Activated effector memory CD4-positive, alpha-beta T cell treated with anti-CD3 and anti-CD28 coated beads, Interleukin-2, amount 50 U/mL, for 16 hours (primary cell): ENCODE data around the gene RACGAP1.
"Not testable (repeated sequence)": the region's sequence is repeated elsewhere in the genome, so short reads cannot be mapped to it uniquely, and the experiment has no call there.

Experiments
- DNase-seq: peaks from one replicate; pipeline ENCODE4 v3.0.0-alpha.2; 2020

The RACGAP1 gene

DNA sequence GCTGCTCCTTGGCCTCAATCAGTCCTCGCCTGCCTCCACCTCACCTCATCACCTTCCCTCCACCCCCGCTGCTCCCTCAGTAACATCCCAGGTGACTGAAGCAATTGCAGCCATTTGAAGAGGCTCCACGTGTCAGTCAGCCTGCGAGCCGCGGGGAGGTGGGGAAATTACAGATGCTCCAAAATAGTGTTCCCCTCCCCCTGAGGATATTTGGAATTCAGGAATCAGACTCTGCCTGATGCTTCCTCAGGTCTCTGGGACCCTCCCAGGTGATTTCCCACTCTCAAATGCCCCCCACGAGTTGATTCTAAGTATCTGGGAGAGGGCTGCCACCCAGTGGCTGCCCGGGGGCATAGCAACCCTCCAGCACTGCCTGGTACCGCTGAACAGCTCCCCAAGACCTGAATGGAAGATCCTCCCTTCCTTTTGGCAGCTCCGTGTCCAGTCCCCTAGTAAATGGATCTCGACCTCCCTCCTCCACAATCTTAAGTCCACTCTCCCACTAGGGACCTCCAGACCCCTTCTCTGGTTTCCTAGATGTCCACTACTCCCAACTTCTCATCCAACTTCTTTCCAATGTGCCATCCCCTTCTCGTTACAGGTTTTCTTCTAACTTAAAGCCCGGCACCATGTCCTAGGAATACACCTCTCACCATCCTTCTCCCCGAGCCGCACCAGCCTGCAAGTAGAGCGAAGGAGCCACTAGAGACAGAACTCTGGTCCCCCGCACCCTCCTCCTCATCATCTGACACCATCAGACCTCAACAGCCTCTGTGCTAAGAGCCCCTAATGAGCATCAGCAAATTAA, 30.7 kb upstream of the RACGAP1 start:
- DNase-seq: peak; percentile 83

DNA sequence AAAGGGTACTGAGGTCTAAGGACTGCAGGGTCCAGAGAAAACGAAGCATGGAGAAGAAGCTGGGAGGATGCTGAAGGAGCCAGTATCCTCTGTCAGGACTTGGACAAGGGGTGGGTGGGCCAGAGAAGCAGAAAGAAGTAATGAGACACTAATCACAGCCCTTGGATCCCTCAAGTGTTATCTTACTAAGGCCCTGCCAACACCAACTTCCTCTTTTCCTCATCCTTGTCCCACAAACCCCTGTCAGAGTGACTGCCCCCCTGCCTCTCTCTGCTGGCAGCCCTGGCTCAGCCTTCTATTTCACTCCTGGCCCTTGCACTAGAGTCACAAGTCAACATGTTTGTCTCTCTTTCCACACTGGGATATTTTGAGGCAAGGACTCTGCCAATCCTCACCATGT, 28.3 kb upstream of the RACGAP1 start:
- DNase-seq: no peak

- no peak for DNase-seq
Observed at GRCh38 chr12:50052964-50053363, 27.7 kb upstream of the RACGAP1 start.

DNA sequence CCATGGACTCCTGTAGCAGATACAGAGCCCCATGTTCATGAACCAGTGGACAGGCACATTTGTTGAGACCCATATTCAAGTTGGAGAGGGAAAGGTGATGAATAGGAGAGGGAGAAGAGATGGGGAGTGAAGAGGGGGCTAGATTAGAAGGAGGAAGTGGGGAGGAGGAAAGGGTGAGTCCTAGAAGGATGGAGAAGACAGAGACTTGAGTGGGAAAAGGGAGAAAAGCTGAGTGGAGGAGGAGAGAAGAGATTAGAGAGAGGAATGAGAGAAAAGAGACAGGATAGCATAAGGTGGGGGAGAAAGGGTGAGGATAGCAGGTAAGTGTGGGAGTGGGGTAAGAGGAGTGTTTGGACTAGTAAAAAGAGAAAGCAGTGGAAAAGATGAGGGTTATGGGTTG, 27.2 kb upstream of the RACGAP1 start:
- no peak for DNase-seq

DNA sequence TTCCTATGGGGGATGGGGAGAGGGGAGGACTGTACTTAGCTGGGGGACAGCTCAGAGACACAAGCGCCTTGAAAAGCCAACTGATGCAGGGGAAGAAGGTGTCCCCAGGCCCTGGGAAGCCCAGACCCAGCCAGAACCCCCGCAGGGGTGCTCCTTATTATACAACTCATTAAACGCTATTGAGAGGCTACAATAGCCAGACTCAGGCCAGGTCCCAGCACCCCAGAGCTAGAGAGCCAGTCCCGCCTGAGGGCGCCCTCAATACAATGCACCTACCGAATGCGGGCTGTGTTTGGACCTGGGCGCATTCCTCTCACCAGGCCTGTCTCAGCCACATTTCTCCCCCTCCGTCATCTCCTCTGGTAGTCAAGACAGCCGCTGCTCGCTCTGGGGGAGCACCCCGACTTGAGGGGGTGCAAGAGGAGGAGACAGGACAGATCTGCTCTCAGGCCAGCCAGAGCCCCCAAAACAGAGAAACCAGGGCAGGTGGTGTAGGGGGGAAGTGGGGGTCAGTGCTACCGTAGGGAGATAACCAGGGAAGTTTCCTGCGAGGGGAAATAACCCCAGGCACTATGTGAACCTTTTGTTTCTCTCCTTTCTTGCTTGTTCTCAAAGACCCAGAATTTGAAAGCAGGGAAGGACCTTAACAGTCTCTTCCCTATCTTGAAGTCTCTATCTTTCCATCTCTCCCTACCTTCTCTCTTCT, 26.0 kb upstream of the RACGAP1 start:
- DNase-seq: no peak

GRCh38 chr12:50050410-50051098, 25.3 kb upstream of the RACGAP1 start:
- no peak for DNase-seq

- DNase-seq: no peak
Observed at GRCh38 chr12:50050119-50050385, 24.8 kb upstream of the RACGAP1 start.

- DNase-seq: no peak
Observed at GRCh38 chr12:50049254-50050118, 24.2 kb upstream of the RACGAP1 start.

DNA sequence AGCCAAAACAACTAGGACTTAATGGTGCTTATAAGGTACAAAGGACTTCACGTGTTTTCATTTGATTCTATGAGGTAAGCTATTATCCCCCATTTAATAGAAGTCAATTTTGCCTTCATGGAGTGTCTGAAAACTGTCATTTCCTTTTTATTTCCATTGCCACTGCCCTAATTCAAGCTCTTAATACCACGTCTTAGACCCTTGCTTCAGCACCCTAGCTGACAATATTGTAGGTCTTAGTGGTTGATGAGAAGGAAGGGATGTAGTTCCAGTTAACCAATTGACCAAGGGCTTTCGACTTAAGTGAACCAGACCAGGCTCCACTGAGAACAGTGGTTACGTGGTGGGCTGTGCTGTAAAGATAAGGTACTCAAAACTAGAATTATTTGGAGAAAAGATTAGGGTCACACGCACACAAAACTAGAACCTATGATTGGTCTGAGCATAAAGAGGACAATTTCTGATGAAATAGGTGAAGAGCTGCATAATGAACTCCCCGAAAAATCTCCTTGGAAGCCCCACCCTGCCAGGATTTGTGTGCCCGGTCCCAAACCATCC, 22.5 kb upstream of the RACGAP1 start:
- DNase-seq: no peak

DNA sequence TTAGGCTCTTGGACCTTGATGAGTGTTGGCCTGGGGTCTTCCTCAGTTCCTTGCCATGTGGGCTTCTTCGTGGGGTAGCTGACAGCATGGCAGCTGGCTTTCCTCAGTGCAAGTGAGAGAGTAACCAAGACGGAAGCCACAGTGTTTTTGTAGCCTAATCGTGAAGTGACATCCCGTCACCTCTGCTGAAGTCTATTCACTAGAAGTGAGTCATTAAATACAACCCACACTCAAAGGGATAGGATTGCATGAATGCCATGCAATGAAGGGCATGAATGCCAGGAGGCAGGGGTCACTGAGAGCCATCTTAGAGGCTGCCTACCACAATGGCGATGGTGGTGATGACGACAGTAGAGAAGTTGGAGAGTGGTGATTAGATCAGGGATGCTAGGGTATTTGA, 18.6 kb upstream of the RACGAP1 start:
- DNase-seq: no peak

DNA sequence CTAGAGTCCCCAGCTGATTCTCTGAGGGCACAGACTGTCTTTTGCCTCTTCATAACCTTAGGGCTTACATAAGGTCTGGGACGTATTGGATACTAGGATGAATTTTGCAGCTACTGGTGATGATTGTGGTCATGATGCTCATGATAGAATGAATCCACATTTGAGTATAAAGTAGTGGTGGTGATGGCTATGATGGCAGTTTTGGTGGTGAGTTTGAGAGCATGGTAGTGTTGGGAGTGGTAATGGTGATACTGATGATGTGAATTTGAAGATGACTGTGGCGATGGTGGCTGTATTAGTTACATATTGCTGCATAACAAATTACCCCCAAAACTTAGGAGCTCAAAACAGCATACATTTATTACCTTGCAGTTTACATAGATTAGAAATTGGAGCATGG, 18.0 kb upstream of the RACGAP1 start:
- peak; percentile 9 for DNase-seq

- peak; percentile 61 for DNase-seq
Observed at GRCh38 chr12:50042693-50043092, 17.4 kb upstream of the RACGAP1 start.

- peak; percentile 33 for DNase-seq
Observed at GRCh38 chr12:50041962-50042361, 16.7 kb upstream of the RACGAP1 start.

DNA sequence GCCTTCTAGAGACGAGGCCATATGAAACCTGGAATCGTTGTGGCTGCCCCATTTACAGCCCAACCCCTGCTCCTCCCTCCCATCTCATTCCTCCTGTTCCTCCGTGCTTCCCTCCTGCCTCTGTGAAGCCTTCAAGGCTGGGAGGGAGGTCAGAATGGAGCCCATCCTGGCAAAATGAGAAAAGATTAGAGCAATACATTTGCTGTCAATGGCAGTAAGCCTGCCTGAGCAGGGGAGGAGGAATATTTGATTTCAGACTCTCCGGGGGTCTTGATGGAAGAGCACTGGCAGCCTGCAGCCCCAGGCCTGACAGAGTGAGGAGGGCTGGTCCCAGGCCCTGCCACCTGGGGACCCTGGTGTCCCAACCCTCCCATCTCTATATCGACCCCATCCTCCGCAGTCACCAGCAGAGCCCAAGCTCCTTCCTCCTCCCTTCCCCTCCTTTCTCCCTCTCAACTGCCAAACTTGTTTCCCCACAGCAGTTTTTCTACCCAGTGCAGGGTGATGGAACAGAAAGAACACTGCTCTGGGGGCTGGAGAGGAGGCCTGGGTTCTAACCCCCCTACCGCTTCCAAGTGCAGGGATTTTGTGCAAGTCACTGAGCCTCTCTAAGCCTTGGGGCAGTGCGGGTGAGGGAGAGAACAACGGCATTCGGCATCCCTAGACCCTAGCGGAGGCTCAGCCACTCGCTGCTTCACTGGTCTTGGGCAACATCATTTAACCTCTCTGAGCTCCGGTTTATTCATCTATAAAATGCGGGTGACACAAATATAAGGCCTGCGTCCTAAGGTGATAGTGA, 16.0 kb upstream of the RACGAP1 start:
- peak; percentile 28 for DNase-seq

GRCh38 chr12:50040657-50041056, 15.4 kb upstream of the RACGAP1 start:
- DNase-seq: no peak

DNA sequence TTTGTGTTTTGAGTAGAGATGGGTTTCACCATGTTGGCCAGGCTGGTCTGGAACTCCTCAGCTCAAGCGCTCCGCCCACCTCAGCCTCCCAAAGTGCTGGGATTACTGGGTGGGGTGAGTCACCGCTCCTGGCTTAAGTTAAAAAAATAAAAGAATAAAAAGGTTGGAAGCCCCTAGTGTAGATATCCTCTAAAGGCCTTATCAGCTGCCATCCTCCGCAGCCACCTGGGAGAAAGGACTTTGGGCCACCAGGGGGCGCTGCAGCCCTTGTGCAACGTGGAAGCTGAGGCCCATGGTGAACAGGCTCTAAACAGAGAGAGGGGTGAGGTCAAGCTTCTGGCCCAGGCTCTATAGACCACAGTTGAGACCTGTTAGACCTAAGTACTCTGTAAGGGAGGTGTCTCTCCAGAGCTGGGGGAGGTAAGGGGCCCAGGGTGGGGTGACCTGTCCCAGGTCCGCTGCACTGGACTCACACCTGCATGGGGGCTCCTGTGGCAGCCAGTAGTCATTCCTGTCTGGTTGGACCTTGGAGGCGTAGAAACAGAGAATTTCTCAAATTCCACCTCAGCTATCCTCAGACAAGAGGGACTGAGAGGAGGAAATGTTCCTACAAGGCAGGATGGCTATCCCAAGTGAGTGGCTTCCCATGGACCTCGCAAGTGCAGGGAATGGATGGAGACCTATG, 14.0 kb upstream of the RACGAP1 start:
- peak; percentile 94 for DNase-seq

DNA sequence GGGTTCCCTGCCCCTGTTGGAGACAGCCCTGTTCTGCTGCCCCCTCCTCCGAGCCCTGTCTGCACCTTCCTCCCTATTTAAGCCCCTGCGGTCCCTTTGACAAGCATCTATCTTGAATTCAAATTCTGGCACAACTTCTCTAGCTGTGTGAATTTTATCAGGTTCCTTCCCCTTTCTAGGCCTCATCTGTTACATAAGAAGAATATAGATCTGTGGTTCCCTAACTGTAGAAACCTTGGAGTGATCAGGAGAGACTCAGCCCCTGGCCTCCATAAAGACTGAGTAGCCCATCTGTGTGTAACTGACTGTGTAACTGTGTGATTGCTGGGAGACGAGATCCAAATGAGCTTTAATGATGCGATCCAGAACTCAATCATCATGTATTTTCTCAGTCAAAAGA, 13.0 kb upstream of the RACGAP1 start:
- DNase-seq: no peak

- peak; percentile 28 for DNase-seq
Observed at GRCh38 chr12:50032854-50033581, 7.7 kb upstream of the RACGAP1 start.

DNA sequence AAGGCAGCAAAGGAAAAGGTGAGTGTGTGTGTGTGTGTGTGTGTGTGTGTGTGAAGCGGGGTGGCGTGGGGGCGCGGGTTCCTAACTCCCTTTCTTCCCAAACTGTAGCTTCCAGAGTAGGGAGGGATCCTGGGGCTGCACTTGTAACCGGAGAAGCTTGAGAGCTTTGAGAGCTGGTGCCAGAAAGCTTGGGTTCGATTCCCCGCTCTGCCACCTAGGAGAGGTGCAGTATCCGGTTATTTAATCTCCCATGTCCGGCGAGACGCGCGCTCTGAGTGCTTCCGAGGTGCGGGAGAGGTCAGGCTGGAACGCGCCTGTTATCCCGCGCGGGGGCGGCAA, 7.2 kb upstream of the RACGAP1 start:
- DNase-seq: no peak

- DNase-seq: not testable (repeated sequence)
Observed at GRCh38 chr12:50030449-50030848, 5.2 kb upstream of the RACGAP1 start.

DNA sequence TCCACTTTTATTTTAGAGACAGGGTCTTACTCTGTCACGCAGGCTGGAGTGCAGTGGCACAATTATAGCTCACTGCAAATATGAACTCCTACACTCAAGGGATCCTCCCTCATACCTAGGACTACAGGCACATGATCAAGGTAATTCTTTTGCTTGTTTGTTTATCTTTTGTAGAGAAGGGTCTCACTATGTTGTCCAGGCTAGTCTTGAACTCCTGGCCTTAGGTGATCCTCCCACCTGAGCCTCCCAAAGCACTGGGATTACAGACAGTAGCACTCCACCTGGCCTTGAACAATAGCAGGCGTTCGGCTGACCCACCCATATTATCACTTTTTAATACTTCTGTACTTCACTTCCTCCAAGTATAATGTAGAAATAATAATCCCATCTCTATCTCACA, 1.4 kb upstream of the RACGAP1 start:
- DNase-seq: no peak
